Vagina (tissue), 2 donors: ENCODE results near the gene CNGB1.

Experiments used
- POLR2A ChIP-seq, 2 donors: fragments of 450-650 bp; IDR thresholded peaks; one replicate each; pipeline ENCODE4 v1.6.1; 2017; ENCODE audit warnings: antibody characterized with exemption in 2 of 2, mild to moderate bottlenecking in 2 of 2, moderate library complexity in 2 of 2
- POLR2AphosphoS5 ChIP-seq, 2 donors: sonication (generic); formaldehyde crosslinking; IDR thresholded peaks; one replicate each; pipeline ENCODE4 v1.9.0; 2017; ENCODE audit warnings: antibody characterized with exemption in 2 of 2, mild to moderate bottlenecking in 2 of 2, low read depth in 1 of 2; ENCODE audit not compliant: insufficient read depth in 1 of 2
- TF ChIP-seq, protein P1 (sequence below), 3 experiments: fragments of 450-650 bp in 2 of 3; fragments of 200-600 bp in 1 of 3; sonication (generic) in 1 of 3; IDR thresholded peaks; one replicate each; pipeline ENCODE4 v1.5.1; 2017 to 2019; ENCODE audit warnings: antibody characterized with exemption in 3 of 3, mild to moderate bottlenecking in 2 of 3, moderate library complexity in 2 of 3

DNA sequence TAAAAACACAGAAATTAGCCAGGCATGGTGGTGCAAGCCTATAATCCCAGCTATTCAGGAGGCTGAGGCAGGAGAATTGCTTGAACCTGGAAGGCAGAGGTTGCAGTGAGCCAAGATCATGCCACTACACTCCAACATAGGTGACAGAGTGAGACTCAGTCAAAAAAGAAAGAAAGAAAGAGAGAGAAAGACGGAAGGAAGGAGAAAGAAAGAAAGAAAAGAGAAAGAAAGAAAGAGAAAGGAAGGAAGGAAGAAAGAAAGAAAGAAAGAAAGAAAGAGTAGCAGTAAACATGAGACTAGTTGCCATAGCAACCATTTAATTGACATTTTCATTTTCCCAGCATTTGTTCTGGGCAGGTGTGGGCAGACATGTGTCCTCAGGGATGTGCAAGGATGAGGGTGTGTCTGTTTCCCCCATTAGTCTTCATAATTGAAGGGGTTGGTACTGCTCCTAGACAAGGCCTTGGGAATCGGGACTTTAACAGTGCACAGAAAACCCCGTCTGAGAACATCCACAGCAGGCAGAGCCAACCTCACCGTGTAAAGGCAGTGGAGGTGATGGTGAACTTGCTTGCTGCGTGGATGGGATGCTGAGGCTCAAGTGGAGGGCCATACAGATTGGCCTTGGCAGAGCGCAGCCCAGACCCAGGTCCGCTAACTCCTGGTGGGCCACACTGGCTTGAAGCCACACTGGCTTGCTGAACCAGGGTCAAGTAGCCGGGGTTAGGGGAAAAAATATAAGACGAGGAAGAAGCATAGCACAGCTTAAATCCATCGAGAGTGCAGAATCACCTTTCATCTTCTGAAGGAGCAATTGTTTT, 133.4 kb downstream of the CNGB1 start:
- TF ChIP-seq, protein P1, sequence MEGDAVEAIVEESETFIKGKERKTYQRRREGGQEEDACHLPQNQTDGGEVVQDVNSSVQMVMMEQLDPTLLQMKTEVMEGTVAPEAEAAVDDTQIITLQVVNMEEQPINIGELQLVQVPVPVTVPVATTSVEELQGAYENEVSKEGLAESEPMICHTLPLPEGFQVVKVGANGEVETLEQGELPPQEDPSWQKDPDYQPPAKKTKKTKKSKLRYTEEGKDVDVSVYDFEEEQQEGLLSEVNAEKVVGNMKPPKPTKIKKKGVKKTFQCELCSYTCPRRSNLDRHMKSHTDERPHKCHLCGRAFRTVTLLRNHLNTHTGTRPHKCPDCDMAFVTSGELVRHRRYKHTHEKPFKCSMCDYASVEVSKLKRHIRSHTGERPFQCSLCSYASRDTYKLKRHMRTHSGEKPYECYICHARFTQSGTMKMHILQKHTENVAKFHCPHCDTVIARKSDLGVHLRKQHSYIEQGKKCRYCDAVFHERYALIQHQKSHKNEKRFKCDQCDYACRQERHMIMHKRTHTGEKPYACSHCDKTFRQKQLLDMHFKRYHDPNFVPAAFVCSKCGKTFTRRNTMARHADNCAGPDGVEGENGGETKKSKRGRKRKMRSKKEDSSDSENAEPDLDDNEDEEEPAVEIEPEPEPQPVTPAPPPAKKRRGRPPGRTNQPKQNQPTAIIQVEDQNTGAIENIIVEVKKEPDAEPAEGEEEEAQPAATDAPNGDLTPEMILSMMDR (IDR thresholded peaks at IDR 0.05): no peak
- TF ChIP-seq POLR2AphosphoS5 (IDR thresholded peaks at IDR 0.05; ENCODE audit: insufficient read depth in 1 of 2, low read depth in 1 of 2) (no peak), POLR2A (IDR thresholded peaks at IDR 0.05) (no peak)
